Measurements from ENCODE around the gene ULBP1. TPM values are rescaled to one million over a fixed set of nuclear protein-coding genes. Genes with fewer than 3 reads are reported as not detected.
A peak's percentile ranks its signal among the peaks of the same experiment; 100 is the strongest.

Gene ULBP1
- total RNA-seq, 1 donor from 2014 or later: 29.8 TPM

GRCh38 chr6:150004101-150004782 is 40.5 kb downstream of the ULBP1 start:
- Mint-ChIP-seq H3K36me3 (ENCODE audit: low read depth) (peaks cover 3% of the 10 kb centered on the region), H3K27me3 (ENCODE audit: low read depth) (peaks cover 18% of the 10 kb centered on the region), H3K4me1 (ENCODE audit: low read depth) (peaks cover 10% of the 10 kb centered on the region), H3K4me3 (ENCODE audit: unreplicated experiment) (peak overlapping the region; percentile 82), H3K9me3 (ENCODE audit: low read depth) (peaks cover 3% of the 10 kb centered on the region), H3K27ac (ENCODE audit: unreplicated experiment) (no peak overlapping the region)
- TF ChIP-seq CTCF (IDR thresholded peaks at IDR 0.05): no peak
- DNase-seq (ENCODE audit: low spot score): no peak

DNA sequence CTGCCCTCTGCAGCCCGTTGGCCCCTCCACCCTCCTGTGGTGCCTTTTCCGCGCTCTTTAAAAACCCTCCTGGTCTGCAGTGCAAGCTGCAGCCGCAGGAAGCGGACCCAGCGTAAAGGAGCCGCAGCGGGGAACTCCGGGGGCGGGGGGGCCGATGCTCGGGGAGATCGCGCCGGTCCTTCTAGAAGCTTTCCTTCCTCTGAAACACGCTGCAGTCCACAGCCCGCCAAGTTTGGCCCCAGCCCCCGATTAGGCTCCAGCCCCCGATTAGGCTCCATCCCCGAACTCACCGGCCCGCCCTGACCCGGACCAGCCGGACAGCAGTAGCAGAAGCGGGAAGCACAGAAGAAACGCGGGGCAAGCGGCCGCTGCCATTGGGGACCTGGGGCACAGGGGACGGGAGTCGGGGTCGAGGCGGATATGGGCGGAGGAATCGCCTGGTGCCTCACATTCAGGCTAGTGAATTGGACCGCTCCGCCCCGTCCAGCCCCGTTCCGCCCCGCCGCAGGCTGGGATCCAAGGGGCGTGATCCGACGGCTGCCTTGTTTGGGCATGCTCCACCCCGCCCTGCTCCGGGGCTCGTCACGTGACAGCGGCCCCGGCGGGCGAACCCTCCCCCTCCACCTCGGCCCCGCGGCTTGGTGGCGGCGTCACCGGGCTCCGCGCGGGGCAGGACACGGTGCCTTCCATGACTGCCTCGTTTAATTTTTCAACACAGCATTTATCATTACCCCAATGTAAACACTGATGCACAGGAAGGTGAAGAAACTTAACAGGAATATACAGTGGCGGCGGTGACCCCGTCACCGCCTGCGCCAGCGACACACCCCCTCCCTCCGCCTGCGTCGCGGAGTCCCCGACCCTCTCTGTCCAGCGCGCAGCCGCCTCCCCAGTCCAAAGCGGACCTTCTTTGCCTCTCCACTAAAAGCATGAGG is 41.3 kb downstream of the ULBP1 start:
- peaks cover 10% of the 10 kb centered on the region for H3K4me1 Mint-ChIP-seq (ENCODE audit: low read depth)
- H3K27ac Mint-ChIP-seq (ENCODE audit: unreplicated experiment): peak overlapping the region; percentile 45
- H3K36me3 Mint-ChIP-seq (ENCODE audit: low read depth): peaks cover 3% of the 10 kb centered on the region
- DNase-seq (ENCODE audit: low spot score): no peak
- no peak for TF ChIP-seq CTCF (IDR thresholded peaks at IDR 0.05)
- H3K27me3 Mint-ChIP-seq (ENCODE audit: low read depth): peaks cover 26% of the 10 kb centered on the region
- peak overlapping the region; percentile 82 for H3K4me3 Mint-ChIP-seq (ENCODE audit: unreplicated experiment)
- H3K9me3 Mint-ChIP-seq (ENCODE audit: low read depth): peaks cover 3% of the 10 kb centered on the region

DNA sequence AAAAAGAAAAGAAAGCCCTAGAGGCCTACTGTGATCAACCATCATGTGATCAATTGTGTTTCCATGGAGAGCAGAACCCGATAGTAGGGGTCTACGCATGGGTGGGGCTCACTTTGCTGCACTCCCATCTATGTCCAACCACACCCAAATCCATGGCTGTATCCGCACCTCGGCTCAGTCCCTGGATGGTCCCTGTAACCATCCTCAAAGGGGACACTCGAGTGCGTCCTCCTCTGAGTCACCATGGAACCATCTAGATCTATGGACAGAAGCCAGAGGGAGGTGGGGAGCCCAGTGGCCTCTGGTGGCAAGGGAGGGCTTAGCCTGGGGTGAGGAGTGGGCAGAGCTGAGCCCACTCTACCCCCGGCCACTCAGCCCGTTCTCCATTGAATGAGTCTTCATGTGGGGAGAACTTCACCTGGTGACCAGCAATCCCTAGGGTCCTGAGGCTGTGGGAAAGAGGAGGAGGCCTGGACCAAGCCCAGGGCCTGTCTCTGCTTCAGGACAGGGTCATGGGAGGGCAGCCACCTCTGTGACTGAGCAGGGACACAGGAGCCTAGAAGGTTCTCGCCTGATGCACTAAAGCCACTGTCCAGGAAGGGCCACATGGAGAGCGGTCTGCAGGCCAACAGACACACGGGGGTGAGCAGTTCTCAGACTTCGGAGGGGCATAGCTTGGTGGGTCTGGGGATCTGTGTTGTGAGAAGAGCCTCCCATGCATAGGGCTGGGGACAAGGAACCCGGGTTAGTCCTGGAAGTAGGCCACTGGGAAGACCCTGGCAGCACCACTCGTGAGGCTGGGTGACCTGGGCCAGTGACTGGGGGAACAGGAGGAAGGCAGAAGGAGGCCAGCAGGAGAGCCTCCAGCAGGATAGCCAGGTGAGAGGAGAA is 42.3 kb downstream of the ULBP1 start:
- no peak for DNase-seq (ENCODE audit: low spot score)
- Mint-ChIP-seq H3K4me1 (ENCODE audit: low read depth) (peaks cover 10% of the 10 kb centered on the region), H3K27ac (ENCODE audit: unreplicated experiment) (peak overlapping the region; percentile 45), H3K36me3 (ENCODE audit: low read depth) (peaks cover 3% of the 10 kb centered on the region), H3K9me3 (ENCODE audit: low read depth) (peaks cover 3% of the 10 kb centered on the region), H3K4me3 (ENCODE audit: unreplicated experiment) (peak overlapping the region; percentile 82), H3K27me3 (ENCODE audit: low read depth) (peaks cover 26% of the 10 kb centered on the region)
- no peak for TF ChIP-seq CTCF (IDR thresholded peaks at IDR 0.05)

DNA sequence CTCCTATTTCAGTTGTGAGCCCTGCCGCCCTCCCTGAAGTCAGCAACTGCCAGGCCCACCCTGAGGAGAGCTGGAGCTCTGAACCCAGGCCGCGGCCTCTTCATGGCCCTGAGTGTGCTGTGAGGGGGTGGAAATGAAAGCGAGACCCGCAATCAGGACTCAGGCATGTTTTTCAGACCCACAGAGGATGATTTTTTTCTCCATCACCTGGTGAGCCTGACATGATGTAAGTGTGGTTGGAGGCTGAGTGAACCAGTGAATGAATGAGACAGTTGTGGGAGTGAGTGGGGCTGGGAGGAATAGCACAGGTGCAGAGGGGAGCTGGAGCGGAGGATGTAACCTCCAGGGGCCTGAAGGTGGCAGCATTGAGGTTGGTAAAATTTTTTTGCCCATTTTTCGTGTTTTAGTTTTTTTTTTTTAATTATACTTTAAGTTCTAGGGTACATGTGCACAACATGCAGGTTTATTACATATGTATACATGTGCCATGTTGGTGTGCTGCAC is 43.3 kb downstream of the ULBP1 start:
- no peak overlapping the region for H3K4me3 Mint-ChIP-seq (ENCODE audit: unreplicated experiment)
- peaks cover 3% of the 10 kb centered on the region for H3K36me3 Mint-ChIP-seq (ENCODE audit: low read depth)

More for the DNA sequence above, 43.3 kb downstream of the ULBP1 start:
- peak; percentile 79 for TF ChIP-seq CTCF (IDR thresholded peaks at IDR 0.05)
- Mint-ChIP-seq H3K27ac (ENCODE audit: unreplicated experiment) (no peak overlapping the region), H3K9me3 (ENCODE audit: low read depth) (peaks cover 3% of the 10 kb centered on the region), H3K27me3 (ENCODE audit: low read depth) (peaks cover 31% of the 10 kb centered on the region), H3K4me1 (ENCODE audit: low read depth) (peaks cover 10% of the 10 kb centered on the region)
- no peak for DNase-seq (ENCODE audit: low spot score)
